Loucy (cell line): Measurements from ENCODE around the gene CRADD.

Experiments used
- EZH2phosphoT487 ChIP-seq: fragments of 200-600 bp; IDR thresholded peaks from 2 replicates; pipeline ENCODE4 v1.6.1; 2018; ENCODE audit warnings: antibody characterized with exemption, mild to moderate bottlenecking, moderate library complexity, borderline replicate concordance
- TF ChIP-seq, protein P1 (sequence below): fragments of 200-600 bp; sonication (generic); conservative IDR thresholded peaks from 2 replicates; pipeline ENCODE4 v1.5.1; 2014; ENCODE audit warnings: mild to moderate bottlenecking, antibody characterized with exemption, low read length

DNA sequence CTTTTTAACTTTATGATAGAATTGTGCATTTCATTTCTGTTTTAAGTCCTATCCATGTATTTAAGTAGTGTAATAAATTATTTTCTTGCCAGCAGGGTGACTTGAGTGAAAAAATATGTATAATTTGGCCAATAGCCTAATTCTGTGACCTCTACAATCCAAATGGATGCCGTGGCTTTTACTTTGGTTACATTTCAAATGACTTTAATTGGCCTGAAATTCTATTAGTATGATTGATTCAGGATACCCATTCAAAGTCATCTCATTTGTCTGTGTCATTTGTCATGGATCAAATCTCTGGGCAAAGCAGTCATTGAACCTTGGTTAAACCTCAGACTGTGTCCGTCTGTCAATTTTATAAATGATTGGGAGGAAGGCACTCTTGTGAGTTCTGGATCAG, 29.6 kb downstream of the CRADD start:
- TF ChIP-seq, protein P1, sequence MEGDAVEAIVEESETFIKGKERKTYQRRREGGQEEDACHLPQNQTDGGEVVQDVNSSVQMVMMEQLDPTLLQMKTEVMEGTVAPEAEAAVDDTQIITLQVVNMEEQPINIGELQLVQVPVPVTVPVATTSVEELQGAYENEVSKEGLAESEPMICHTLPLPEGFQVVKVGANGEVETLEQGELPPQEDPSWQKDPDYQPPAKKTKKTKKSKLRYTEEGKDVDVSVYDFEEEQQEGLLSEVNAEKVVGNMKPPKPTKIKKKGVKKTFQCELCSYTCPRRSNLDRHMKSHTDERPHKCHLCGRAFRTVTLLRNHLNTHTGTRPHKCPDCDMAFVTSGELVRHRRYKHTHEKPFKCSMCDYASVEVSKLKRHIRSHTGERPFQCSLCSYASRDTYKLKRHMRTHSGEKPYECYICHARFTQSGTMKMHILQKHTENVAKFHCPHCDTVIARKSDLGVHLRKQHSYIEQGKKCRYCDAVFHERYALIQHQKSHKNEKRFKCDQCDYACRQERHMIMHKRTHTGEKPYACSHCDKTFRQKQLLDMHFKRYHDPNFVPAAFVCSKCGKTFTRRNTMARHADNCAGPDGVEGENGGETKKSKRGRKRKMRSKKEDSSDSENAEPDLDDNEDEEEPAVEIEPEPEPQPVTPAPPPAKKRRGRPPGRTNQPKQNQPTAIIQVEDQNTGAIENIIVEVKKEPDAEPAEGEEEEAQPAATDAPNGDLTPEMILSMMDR, result no peak
- TF ChIP-seq EZH2phosphoT487, result no peak
